Measurements from ENCODE around the gene TRPM3.

DNA sequence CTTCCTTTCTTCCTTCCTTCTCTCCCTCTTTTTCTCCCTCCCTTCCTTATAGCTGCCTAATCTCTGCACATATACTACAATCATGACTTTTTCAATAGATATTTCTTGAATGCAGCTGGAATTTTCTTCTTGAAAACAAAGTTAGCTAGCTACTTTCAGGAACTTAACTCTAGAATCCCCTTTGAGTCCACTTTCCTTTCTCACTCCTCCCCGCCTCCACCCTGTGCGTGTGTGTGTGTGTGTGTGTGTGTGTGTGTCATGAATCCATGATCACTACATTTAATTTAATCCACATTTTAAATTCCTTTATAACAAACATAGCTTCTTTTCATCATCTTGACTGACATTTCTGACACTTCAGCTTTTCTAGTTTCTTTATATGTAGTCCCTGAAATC is 539.5 kb downstream of the TRPM3 start:
- TF ChIP-seq, protein P1, sequence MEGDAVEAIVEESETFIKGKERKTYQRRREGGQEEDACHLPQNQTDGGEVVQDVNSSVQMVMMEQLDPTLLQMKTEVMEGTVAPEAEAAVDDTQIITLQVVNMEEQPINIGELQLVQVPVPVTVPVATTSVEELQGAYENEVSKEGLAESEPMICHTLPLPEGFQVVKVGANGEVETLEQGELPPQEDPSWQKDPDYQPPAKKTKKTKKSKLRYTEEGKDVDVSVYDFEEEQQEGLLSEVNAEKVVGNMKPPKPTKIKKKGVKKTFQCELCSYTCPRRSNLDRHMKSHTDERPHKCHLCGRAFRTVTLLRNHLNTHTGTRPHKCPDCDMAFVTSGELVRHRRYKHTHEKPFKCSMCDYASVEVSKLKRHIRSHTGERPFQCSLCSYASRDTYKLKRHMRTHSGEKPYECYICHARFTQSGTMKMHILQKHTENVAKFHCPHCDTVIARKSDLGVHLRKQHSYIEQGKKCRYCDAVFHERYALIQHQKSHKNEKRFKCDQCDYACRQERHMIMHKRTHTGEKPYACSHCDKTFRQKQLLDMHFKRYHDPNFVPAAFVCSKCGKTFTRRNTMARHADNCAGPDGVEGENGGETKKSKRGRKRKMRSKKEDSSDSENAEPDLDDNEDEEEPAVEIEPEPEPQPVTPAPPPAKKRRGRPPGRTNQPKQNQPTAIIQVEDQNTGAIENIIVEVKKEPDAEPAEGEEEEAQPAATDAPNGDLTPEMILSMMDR (IDR thresholded peaks at IDR 0.05 in 8 of 11, conservative IDR thresholded peaks at IDR 0.05 in 3 of 11), result no peak
- TF ChIP-seq POLR2A (IDR thresholded peaks at IDR 0.05), result no peak
- TF ChIP-seq POLR2AphosphoS5 (IDR thresholded peaks at IDR 0.05), result no peak

All from spleen (tissue), 7 donors.